ENCODE data around the gene KAT2A.

Gene KAT2A

DNA sequence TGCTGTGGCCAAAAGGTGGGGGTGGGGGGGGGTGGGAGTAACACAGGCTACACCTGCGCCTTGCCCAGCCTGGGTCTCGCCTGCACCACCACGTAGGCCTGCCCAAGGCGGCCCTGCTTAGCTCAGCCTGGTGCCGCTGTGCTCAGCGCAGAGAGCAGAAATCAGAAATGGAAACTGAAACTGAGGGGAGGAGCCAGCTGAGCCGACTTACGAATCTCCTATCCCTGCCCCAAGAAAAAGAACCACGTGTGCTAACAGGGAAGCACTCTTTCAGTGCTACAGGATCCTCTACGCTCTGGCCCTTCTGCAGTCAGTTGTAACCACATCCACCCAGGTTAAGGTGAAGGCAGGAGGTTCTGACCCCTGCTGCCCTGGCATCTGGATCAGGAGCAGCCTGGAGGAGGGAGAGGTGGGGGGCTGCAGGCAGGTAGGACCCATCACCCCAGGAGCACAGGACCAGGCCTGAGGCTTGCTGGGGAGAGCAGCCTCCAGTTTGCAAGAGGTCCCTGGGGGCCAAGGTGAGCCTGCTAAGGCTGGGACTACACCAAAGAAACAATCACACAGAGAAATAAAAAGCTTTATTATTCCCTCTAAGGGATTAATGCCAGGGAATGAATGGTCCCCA, 8.5 kb downstream of the KAT2A start, which contains the start of gene DHX58:
Gene DHX58, minus strand, starts transcription at position 163 of the 625 bp plus-strand sequence. CDS start 822 bp downstream, outside the sequence.
- peak; percentile 91 for DNase-seq

- no peak for DNase-seq
These were observed 9.2 kb downstream of the KAT2A start for GRCh38 chr17:42111871-42112551.

- no peak for DNase-seq
These were observed 9.9 kb downstream of the KAT2A start for GRCh38 chr17:42111265-42111636.

DNA sequence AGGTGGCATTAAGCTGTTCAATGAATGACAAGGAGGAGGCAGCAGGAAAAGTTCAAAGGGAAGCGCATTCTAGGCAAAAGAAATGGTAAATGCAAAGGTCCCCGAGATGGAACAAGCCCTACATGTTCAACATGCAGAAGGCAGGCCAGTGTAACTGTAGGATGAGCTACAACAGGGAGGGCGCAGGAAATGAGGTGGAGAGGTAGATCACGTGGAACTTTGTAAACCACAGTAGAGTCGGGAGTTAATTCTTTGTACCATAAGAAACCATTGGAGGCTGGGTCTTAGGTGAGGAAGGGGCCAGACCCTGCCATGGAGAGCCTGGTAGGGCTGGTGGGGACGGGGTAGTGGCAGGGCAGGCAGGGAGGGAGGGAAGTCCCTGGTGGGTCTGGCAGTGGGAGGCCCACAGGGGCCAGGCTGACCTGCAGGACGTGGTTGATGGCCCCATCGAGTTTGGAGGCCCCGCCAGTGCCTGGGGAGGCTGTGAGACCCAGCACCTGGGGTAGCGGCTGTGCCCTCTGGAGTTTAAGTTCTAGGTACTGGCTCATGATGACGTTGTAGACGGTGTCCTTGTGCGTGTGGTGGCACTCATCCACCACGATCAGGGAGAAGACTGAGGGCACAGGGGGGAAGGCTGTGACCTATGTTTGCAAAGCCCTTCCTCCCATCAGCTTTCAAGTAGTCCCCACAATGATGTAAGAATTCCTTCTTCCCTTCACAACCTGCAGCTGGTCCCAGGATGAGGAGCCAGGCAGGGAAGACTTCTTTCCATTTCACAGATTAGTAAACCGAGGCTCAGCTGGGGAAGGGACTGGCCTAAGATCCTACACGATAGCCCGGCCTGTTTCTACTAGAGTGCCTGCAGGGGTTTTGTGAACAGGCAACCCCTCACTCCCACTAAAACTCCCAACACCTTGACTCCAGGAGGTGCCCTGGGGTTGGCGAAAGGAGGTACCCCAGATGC, 10.6 kb downstream of the KAT2A start:
- DNase-seq: no peak

GRCh38 chr17:42109086-42109485, 12.1 kb downstream of the KAT2A start:
- DNase-seq: no peak

DNA sequence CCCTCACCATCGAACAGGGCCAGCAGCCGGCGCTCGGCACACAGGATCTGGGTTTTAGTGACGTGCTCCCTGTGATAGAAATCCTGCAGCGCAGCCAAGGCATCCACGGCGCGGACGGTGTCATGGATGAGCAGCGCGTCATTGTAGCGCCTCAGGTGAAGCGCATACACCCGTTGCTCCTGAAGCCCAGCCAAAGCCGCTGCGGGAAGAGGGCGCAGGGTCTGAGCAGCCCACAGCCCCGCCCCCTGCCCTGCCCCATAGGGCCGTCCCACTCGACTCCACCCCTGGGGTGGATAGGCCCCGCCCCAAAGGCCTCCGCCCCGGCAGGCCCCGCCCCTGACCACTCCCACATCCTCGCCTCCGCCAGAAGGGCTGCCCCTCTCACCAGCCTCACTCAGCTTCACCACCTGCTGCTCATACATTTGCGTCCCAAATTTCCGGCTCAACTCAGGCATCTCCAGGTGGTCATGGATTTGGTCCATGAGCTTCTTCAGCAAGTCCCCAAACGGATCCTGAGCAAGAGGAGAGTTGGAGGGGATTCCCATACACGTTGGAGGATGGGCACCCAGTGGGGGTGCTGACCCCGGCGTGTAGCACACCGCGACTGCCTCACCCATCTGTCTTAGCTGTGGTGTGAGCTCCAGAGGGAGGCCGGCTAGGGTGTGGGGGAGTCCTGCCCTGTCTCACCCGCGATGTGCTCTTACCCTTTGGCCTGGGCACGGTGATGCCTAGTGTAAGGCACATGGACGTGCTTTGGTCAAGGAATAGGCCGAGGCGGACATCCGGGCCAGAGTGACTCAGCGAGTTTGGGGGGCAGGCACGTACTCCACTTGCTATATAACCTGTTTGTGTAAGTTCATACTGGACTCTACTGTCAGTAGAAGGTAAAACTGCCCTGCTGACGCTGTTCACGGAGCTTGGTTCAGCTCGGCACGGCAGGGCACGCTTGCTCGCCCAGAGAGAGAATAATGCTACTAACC, 13.3 kb downstream of the KAT2A start:
- peak; percentile 94 for DNase-seq

DNA sequence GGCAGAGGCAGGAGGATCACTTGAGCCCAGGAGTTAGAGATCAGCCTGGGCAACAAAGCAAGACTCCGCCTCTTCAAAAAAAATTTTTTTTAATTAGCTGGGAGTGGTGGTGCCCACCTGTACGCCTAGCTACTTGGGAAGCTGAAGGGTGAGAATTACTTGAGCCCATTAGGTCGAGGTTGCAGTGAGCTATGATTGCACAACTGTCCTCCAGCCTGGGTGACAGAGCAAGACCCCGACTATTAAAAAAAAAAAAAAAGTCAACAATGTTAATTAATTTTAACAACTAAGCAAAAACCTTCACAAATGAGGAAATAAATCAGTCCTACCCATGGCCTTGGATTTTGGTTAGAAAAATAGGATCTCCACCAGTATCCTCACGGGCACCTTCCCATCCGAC, 14.0 kb downstream of the KAT2A start:
- DNase-seq: no peak

DNA sequence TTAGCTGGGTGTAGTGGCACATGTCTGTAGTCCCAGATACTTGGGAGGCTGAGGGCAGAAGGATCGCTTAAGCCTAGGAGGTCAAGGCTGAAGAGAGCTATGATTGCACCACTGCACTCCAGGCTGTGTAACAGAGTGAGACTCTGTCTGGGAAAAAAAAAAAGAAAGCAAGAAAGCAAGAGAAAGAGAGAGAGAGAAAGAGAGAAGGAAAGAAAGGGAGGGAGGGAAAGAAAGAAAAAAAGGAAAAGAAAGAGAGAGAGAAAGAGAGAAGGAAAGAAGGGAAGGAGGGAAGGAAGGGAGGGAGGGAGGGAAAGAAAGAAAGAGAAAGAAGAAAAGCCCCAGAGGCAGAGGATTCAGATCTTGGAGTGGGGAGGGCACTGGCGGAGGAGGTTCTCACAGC, 15.2 kb downstream of the KAT2A start:
- no peak for DNase-seq

DNA sequence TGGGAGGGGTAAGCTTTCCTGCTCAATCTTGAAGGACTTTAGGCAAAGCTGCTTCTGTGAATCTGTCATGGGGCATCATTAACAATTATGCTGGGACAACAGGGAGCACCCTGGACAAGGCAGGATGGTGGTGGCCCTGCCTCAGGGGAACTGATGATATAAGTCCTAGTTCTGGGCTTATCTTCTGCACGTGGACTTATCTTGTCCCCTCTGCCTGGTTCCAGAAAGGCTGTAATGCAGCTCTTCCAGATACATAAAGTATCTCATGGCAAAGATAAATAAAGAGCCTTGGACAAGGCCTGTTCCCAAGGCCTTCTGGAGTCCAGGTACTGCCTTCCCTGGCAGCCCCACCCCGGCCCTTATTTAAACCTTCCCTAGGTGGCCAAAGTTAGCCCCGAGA, 16.9 kb downstream of the KAT2A start:
- no peak for DNase-seq

DNA sequence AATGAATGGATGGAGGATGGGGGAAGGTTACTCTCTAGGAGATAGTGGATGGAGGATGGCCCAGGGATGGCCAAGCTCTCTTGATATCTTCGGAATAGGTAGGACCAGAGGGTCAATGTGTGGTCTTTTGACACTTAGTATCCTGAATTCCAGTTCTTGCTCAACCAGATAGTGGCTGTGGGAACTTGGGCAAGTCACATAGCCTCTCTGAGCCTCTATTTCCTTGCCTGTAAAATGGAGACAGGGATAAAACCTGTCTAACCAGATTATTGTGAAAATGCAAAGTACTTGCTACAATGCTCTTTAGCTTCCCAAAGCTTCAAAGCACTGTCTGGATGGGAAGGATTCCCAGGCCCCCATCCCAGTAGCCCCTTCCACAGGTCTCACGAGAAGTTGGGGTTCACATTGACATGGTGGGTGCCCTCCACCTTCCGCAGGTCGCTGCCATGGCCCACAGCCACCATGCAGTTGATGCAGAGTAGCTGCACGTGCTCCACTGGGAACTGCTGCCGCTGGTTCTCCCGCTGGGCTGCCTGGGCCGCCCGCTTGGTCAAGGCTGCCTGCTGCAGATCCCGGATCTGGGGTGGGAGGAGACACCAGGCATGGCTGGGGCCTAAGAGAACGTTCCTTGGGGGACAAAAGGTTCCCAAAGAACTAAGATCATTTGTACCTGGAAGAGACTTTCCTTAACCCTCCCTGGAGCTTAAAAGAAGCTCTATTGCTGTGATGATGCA, 17.8 kb downstream of the KAT2A start:
- no peak for DNase-seq

DNA sequence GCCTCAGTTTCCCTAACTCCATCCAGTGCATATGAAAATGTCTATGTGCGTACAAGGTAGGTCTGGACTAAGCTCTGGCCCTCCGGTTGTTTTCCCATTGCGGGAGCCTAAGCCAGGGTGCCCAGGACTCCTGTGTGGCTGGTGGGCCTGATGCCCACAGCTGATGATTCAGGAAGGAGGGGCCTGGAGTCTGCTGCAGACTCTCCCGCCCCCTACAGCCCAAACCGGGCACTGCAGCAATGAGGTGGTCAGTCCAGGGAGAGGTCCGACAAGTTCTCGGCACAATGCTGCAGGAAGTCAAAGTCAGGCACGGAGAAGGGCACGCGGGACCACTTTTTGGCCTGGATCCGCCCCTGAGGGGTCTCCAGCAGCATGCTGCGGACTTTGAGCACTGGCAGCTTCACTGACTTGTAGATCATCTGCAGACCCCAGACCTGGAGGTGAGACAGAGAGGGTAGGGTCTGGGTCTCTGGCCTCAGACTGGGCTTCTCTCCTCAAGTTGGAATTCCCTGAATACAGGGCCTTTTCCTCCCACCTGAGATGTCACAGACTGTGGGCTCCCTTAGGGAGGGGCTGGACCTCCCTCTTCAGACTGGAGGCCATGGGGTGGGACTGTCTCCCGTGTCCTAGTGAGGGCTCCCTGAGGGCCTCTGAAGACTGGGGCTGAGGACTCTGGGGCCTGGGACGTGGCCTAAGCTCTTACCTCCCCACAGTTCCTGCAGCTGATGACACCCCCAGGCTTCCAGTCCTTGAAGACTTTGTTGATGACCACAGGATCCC, 19.5 kb downstream of the KAT2A start:
- peak; percentile 87 for DNase-seq

- no peak for DNase-seq
These were observed 22.3 kb downstream of the KAT2A start for GRCh38 chr17:42098730-42099399.

DNA sequence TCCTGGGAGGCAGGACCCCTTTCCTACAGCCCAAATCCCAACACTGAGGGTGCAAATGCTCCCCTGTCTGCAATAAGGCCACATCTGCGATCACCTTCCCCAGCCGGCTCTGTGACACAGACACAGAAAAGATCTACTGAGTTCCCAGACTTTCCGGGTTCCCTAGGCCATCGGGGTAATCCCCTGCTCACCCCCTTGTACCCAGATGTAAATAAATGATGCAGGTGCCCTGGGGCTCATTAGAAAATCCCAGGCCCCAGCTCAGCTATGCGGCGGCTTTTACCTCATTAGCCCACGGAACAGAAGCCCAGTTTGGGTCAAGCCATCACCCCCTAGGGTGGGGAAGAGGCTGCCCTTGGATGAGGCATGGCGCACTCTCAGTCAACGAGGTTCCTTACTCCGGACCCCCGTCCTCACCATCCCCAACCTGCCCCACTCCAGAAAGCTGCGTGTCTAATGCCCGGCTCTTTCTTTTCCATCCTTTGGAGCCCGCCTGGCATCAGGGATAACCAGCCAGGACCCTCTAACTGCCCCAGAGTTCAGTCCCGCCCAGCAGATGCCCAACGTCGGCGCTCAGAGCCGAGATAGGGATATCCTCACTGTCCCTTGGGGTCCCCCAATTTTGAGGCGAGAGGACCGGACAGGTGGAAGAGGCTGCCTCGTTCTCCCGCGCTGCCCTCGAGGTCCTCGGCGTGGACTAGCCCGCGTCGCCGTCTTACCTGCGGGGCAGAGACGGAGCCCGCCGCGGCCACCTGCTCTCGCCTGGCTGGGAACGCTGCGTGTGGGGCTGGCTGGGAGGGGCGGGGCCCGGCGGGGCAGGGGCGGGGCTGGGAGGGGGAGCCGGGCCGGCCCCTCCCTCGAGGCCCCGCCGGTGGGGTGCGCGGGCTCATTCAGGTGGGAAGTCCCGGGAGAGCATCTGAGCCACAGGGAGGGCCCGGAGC, 23.2 kb downstream of the KAT2A start, which contains the start of gene ZNF385C:
Gene ZNF385C, minus strand, starts transcription at position 783 of the 941 bp plus-strand sequence. CDS start 35,417 bp downstream, outside the sequence.
- DNase-seq: peak; percentile 81

DNA sequence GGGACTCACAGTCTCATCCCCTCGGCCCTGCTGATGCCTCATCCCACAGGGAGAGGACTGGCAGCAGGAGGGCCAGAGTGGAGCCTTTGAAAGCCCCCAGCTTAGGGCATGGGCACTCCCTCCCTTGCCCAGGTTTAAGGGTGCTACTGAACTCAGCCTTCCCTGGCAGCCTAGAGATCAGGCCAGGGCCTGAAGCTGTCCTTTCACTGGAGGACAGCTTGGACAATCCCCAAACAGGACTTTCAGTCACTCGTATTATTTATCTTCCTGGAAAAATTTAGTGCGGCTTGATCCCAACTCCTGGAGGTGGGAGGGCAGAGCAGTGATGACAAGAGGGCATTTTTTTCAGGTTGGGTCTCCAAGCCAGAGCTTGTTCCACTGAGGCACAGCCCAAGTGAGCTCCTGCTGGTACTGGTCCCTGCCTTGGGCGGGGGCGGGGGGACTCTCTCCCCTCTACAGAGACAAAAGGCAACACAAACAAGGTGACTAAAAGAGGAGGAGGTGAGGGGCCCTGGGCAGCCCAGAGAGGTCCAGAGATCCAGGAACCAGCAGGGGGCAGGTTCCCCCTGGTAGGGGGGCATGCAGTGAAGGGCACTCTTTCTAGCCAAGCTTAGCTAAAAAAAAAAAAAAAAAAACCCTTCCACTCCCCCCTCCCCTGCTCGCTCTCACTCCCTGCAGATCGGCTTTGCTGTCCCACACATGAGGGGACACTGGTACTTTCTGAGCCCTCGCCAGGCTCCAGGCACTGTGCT, 24.6 kb downstream of the KAT2A start:
- DNase-seq: no peak

DNA sequence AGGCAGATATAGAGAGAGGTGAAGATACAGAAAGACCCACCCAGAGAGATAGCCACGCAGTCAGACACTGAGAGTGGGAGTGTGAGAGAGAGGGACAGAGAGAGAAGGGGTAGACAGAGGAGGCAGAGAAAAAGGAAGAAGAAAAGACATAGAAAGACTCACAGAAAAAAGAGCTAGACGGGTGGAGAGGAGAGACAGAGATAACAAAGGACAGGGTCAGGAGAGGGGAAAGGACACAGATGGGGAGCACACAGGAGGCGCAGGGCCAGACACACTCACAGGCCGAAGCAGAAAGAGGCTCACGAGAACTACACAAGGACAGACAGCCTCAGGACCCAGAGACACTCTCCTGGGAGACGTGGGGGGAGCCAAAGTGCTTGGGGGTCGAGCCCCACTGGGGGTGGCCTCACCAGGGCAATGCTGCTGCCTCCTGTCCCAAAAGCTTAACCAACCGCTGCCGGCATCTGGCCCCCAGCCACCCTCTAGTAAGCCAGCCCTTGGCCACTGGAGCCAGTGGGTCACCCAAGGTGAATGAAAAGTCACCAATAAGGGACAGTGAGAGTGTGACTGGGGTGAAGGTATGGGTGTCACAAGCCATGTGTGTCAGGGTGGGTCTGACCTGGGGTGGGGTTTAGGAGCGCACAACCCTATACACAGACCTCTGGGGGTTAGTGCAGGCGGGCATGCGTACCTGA, 26.6 kb downstream of the KAT2A start:
- no peak for DNase-seq

- DNase-seq: no peak
These were observed 28.2 kb downstream of the KAT2A start for GRCh38 chr17:42092939-42093338.

Data from activated effector memory CD4-positive, alpha-beta T cell treated with anti-CD3 and anti-CD28 coated beads, Interleukin-2, amount 50 U/mL, for 16 hours (primary cell).